Measurements from ENCODE around the gene GPR83.

DNA sequence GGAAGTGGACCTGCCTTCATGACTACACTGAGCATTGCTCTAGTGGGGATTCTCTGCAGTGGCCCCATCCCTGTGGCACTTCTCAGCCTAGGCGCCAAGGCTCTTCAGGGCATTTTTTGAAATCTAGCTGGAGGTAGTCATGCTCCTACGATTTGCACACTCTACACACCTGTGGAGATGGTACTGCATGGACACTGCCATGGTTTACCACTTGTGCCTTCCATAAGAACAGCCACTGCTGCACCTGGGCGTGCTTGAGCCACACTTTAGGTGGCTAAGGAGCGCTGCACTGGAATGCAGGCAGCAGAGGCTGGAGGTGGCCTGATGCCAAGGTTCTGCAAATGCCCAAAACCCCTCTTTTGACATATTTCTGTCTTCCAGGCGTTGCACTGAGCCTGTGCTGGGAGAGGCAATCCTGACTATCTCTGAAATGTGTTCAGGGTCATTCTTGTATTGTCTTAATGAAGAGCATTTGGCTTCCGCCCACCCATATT lies 72.6 kb downstream of the GPR83 start:
- TF ChIP-seq POLR2A (IDR thresholded peaks at IDR 0.05) (no peak), CTCF (IDR thresholded peaks at IDR 0.05) (no peak)
